ENCODE results near the gene CLDN7. TPM values are rescaled to one million over a fixed set of nuclear protein-coding genes. Genes with fewer than 3 reads are reported as not detected.

CLDN7 gene
- total RNA-seq, 2 experiments from 2014 or later, result 1.1 to 1.2 TPM

- peak; percentile 74 to 98 (median 80) for DNase-seq
- H3K27me3 Mint-ChIP-seq, result no peaks in the 10 kb centered on the region
- H3K4me3 ChIP-seq (ENCODE audit: low read length), result peak overlapping the region; percentile 76
- no peaks in the 10 kb centered on the region for H3K27me3 ChIP-seq (ENCODE audit: control insufficient read depth in 1 of 2, insufficient read depth in 2 of 2, low read length in 2 of 2)
- peaks cover 60% of the 10 kb centered on the region for H3K4me1 Mint-ChIP-seq (ENCODE audit: low read depth)
- H3K36me3 Mint-ChIP-seq (ENCODE audit: low read depth), result peaks cover 65% of the 10 kb centered on the region
- ChIA-PET POLR2A (interaction anchor here (0.6 to 4.1 kb wide), 15 partner anchors 12 to 914 kb away, joined by 3 to 52 read pairs (median 4); partner anchors contain the start of genes ACAP1, CTDNEP1, GABARAP and MPDU1), CTCF (interaction anchor here (1.2 to 1.5 kb wide), 4 partner anchors 12 to 28 kb away, joined by 3 to 4 read pairs (median 4); partner anchors contain the start of genes ACAP1 and NEURL4)
- H3K9me3 Mint-ChIP-seq, result no peaks in the 10 kb centered on the region
- peak; percentile 37 for ATAC-seq (ENCODE audit: poor library complexity)
- peak overlapping the region; percentile 92 for H3K4me3 Mint-ChIP-seq
- peak overlapping the region; percentile 98 for H3K27ac Mint-ChIP-seq
- peaks cover 56% of the 10 kb centered on the region for H3K4me1 ChIP-seq (ENCODE audit: insufficient read depth, low read length)
- peaks cover 47% of the 10 kb centered on the region for H3K36me3 ChIP-seq (ENCODE audit: insufficient read depth, low read length)
- no peaks in the 10 kb centered on the region for H3K9me3 ChIP-seq (ENCODE audit: control insufficient read depth in 1 of 2, insufficient read depth in 1 of 2, low read length in 2 of 2)
- intact Hi-C loops (cut with DNase I, micrococcal nuclease), result loop anchor here (5.0 kb wide), 4 partner anchors 57 to 173 kb away; partner anchors contain the start of genes CTDNEP1 (in 1 of the 2), ELP5 (in 1 of the 2), FGF11 (in 1 of the 2) and POLR2A (in 1 of the 2)
- no peak for TF ChIP-seq CTCF (IDR thresholded peaks at IDR 0.05)
- peak overlapping the region; percentile 97 to 99 for H3K27ac ChIP-seq (ENCODE audit: low read depth in 1 of 2, low read length in 2 of 2)
These were observed 46.6 kb upstream of the CLDN7 start for GRCh38 chr17:7308625-7309433.

- CTCF ChIA-PET, result interaction anchor here (1.2 to 1.5 kb wide), 2 partner anchors 11 to 22 kb away, joined by 4 read pairs; partner anchors contain the start of gene NEURL4
- Histone ChIP-seq H3K27ac (ENCODE audit: low read depth in 1 of 2, low read length in 2 of 2) (peak overlapping the region; percentile 97 to 99), H3K27me3 (ENCODE audit: control insufficient read depth in 1 of 2, insufficient read depth in 2 of 2, low read length in 2 of 2) (no peaks in the 10 kb centered on the region), H3K36me3 (ENCODE audit: insufficient read depth, low read length) (peaks cover 38% of the 10 kb centered on the region), H3K9me3 (ENCODE audit: control insufficient read depth in 1 of 2, insufficient read depth in 1 of 2, low read length in 2 of 2) (no peaks in the 10 kb centered on the region), H3K4me3 (ENCODE audit: low read length) (peak overlapping the region; percentile 76), H3K4me1 (ENCODE audit: insufficient read depth, low read length) (peaks cover 47% of the 10 kb centered on the region)
- TF ChIP-seq CTCF (IDR thresholded peaks at IDR 0.05), result no peak
- peaks cover 51% of the 10 kb centered on the region for H3K4me1 Mint-ChIP-seq (ENCODE audit: low read depth)
- peak overlapping the region; percentile 98 for H3K27ac Mint-ChIP-seq
- no peaks in the 10 kb centered on the region for H3K27me3 Mint-ChIP-seq
- H3K4me3 Mint-ChIP-seq, result peak overlapping the region; percentile 92
- intact Hi-C loops (cut with DNase I, micrococcal nuclease), result loop anchor here (1.0 to 5.0 kb wide), 6 partner anchors 56 to 265 kb away; partner anchors contain the start of genes ELP5 (in 2 of the 2), CTDNEP1 (in 1 of the 2), FGF11 (in 1 of the 2) and POLR2A (in 1 of the 2)
- no peaks in the 10 kb centered on the region for H3K9me3 Mint-ChIP-seq
- ATAC-seq (ENCODE audit: poor library complexity) (no peak), DNase-seq (peak; percentile 31 to 86 (median 57))
- peaks cover 56% of the 10 kb centered on the region for H3K36me3 Mint-ChIP-seq (ENCODE audit: low read depth)
- POLR2A ChIA-PET, result interaction anchor here (0.8 to 4.1 kb wide), 8 partner anchors 11 to 176 kb away, joined by 3 to 52 read pairs (median 6); partner anchors contain the start of genes ACAP1, GABARAP, NEURL4 and POLR2A
These were observed 45.7 kb upstream of the CLDN7 start for GRCh38 chr17:7307686-7308624.
